ENCODE measurements around the gene PAQR8. TPM values are rescaled to one million over a fixed set of nuclear protein-coding genes. Genes with fewer than 3 reads are reported as not detected.
A peak's percentile ranks its signal among the peaks of the same experiment; 100 is the strongest.

PAQR8 gene
- total RNA-seq, 1 donor from 2014 or later, result 12.4 TPM

DNA sequence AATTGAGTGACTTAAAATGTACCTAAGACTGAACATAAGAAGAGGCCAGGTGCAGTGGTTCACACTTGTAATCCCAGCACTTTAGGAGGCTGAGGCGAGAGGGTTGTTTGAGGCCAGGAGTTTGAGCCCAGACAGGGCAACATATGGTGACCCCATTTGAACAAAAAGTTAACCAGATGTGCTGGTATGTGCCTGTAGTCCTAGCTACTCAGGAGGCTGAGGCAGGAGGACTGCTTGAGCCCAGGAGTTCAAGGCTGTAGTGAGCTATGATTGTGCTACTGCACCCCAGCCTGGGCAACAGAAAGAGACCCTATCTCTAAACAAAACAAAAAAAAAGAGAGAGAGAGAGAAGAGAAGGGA lies 10.1 kb upstream of the PAQR8 start:
- DNase-seq, result no peak

DNA sequence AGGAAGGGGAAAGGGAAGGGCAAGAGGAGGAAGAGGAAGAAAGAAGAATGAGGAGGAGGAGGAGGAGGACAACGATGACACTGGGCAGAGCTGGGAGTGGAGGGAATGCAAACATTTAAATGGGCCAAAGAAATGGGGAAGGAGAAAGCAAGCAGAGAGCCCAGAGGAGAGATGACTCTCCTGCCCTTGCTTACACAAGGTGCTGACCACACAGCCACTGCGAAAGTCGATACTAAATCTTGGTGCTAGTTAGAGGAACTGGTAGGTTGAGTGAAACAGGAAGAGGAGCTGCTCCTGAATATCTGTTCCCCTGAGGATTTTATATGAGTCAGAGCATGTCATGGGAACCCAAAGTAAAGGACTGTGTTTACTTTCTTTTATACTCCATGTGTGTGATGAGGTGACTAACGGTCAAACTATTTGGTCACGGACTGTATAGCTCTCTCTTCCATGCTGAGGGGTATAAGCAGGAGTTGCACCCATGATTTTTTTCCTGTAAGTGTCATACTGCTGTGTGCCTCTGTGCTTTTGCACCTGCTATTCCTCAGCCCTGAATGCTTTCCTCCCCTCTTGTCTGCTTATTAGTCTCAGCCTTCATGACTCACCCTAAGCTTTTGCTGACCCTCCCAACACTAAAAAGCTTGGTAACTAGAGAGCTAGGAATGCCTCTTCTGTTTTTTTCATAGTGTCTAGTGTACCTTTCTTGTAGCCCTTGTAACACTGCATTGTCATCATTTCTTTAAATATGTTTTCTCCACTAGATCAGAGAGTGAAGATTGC lies 9.5 kb upstream of the PAQR8 start:
- peak; percentile 86 for DNase-seq

DNA sequence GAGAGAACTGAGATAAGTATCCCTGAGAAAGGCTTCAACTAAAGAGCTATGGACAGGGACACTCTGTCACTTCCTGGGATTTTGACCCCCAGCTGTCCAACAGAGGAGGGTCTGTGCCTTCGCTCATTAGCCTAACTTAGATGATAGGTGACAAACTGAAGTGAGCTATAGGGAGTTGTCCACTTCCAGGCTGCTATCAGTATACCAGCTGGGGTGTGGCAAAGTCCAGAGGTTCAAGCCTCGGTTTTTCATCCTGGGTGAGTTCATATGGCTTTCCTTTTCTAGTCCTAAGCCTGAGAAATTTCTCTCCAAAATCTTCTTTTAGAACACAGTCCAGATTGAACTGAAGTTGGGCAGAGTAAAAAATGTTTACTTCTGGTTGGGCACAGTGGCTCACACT lies 5.9 kb upstream of the PAQR8 start:
- no peak for DNase-seq

DNA sequence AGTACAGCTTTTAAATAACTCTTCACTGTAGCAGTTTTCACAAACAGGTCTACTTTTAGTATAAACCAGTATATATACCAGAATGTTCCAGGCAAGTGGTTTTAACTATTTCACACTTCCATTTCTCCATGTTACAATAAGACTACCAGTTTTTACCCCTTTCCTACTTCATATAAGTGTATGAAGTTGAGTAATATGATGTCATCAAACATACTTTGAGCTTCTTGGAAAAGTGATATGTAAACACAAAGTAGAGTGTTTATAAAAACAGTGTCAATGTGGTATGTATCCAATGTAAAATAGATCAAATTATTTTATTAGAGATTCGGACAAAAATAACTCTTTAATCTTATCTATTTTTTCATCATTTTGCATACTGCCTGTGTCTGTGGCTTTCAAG lies 2.5 kb upstream of the PAQR8 start:
- DNase-seq, result no peak

DNA sequence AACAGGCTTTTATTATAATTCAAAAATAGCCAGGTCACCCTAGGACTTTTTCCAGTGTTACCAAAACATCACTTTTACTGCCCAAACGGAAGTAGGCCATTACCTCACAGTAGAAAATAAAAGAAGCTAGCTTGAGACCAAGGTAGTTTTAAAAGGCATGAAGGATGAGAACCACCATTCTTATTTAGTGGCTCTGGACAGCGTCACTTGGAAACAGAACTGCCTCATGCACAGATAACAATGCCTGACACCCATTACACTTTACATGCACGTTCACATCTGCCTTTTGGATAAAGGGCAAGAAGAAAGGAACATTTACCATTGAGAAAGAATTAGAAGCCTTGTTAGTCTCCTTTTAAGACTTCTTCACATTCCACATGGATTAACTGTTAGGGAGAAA lies 1.9 kb upstream of the PAQR8 start:
- DNase-seq, result no peak

DNA sequence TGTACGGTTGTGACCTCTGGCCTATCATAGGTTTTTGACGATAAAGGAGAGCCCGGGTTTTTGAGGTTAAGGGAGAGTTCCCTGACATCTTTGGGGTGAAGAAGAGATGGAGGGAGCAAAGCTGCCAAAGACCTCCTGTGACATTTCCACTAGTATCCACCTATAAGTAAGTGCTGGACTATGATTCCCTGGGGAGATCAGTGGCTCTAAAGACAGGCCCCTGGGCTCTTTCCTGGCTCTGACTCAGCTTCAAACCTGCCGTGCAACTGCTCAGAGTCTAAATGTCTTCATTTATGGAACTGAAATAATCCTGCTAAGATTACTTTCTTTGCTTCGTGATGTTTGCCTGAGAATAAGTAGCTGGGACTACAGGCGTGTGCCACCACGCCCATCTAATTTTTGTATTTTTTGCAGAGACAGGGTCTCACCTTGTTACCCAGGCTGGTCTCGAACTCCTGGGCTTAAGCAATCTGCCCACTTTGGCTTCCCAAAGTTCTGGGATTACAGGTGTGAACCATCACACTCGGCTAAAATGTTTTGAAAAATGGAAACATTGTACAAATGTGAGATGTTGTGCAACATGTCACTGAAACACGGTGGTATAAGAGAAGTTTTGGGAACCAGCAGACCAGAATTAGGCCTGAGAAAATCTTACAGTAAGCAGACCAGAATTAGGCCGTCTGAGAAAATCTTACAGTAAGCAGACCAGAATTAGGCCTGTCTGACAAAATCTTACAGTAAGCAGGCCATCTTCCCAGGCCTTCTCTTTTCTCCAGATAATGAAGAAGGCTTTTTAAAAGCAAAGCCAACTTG lies 1.1 kb upstream of the PAQR8 start:
- no peak for DNase-seq

DNA sequence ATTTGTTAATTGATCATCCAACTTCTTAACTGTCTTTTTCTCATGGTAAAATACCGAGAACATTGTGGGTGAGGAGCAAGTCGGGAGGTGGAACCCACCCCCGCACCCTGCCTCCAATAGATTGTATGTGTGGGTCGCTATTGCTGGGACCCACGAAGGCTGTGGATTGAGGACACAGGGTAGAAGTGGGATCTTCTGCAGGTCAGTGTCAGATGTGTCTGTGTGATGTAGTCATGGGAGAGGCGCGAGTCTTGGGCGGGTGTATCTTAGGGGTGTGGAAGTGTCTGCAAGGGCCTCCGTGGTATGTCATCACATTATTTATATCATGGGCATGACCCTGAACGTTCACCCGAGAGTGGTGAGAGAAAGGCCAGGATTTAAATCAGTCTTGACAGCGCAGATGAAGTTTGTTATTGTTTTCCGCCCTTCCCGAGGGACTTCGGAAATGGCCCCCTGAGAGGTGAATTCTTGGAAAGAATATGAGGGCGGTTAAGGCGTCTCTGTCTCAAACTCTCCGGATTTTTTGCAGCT lies 472 bp upstream of the PAQR8 start:
- DNase-seq, result no peak

DNA sequence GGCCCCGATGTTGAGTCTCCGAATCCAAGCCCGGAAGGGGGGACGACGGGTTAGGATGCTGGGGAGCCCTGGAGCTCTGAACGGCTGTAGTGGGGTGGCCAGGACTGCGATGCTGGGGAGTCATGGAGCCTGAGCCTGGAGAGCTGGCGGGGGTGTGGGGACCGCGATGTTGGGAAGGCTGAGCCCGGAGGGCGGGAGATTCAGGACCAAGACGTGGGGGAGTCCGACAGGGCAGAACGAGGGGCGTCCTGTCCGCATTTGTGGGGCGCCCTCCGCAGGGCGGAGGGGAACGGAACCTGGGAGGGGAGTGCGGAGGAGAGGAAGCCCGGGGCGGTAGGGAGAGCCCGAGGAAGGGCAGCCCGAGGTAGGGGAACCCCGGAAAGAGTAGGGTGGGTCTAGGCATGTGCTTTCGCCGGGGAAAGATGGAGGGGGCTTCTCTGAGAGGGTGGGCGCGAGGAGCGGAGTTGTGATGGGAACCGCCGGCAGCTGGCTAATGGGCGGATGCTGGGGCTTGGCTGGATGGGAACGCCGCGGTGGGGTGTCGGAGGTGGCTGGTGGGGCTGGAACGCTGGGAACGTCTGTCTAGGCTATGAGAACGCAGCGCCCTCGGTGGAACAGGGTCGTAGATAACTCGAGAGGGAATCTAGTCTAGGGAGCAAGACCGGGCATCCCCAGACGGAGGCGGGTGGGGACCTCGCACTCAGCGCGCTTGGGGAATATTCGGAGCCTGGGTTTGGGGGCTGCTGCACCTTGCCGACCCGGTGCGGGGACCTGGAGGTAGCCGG lies 684 bp downstream of the PAQR8 start:
- DNase-seq, result peak; percentile 44

DNA sequence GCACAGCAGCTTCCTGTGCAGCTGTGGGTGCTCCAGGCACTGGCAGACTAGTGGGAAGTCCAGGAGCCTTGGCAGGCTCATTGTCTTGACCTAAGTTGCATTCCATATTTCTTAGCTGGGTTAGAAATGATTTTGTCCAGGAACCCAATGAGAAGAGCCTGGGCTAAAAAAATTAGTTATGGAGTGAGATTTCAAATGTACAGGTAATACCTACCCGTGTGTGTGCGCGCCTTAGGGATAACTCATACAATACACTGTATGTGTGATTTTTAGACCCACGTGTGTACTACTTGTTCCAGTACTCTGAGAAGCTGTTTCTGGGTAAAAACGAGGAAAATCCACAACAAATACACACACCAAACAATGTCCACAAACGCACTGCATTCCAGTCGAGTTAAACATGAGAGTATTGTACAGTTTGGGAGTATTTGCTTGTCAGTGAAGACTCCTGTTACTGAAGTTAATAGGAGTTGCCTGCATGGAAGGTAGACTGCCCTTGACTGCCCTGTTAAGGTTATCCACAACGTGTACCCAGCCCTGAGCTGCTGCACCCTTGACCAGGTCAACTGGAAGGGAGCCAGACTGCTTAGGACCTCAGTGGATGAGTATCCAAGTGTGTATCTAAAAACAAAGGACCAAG lies 1.4 kb downstream of the PAQR8 start:
- peak; percentile 40 for DNase-seq

DNA sequence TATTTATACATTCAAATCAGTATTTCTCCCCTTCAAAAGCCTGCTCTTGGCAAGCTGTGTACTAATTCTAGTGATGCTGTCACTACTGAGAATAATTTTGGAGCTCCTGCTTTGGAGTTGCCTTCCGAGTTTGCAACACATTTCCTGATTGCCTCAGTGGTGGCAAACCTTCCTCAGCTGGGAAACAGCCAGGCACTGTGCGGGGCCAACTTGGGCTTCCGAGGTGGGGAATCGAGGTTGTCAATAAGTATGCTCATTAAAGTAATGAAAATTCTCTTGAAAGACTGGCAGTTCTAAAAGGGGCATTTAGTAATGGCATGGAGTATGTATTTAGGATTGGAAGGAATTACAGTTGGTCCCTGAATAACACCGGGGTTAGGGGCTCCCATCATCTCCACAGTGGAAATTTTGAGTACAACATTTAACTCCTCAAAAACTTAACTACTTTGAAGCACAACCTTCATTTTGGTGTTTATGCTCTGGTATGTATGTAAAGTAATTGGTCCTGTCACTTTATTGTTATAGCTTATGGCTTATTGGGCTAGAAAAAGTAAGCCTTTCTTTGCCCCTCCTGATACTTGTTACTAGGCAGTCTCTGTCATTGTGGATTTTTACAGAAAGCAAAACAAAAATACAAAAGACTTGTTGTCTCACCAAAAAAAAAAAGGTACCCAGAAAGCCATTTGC lies 2.7 kb downstream of the PAQR8 start:
- no peak for DNase-seq

DNA sequence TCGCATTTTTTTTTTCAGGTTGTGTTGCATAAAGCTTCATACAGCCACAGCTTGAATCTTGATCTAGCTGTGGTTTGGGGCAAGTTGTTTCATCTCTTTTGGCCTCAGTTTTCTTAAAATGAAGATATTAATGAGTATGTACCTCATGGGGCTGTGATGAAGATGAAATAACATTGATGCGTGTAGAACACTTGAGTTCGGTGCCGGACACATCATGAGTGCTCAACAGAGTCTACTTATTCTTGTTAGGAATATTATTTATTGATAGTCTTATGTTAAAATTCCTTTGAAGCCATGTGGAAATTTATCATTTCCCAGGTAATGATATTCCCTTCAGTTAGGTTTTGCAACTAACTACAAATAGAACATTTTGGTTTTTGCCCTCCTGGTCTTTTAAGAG lies 3.4 kb downstream of the PAQR8 start:
- no peak for DNase-seq

DNA sequence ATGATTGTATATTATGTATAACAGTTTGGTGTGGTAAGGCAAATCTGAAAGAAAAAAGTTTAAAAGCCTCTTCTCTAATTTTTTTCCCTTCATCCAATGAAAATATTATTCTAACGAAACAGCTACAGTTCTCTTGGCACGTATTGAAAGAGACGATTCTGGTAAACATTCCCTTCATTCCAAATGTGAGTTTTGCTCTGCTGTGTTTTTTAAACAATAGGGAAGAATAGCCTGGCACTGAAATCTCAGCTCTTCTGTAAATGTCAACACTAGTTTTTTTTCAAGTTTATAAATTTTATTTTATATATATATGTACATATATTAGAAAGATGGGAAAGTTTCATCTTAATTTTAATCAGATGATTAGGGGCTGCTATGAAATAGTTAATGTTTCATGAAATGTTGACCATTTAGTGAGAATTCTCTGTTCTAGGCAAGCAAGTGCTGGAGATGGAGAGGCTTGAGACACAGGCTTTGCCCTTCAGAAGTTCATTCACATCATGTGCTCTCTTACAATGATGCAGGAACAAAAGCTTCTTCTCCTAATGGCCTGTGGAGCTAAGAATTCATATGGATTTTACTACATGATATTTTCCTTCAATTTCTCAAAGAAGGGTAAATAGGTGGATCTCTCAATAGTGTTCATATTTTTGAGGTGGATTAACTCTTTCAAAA lies 4.1 kb downstream of the PAQR8 start:
- DNase-seq, result no peak

DNA sequence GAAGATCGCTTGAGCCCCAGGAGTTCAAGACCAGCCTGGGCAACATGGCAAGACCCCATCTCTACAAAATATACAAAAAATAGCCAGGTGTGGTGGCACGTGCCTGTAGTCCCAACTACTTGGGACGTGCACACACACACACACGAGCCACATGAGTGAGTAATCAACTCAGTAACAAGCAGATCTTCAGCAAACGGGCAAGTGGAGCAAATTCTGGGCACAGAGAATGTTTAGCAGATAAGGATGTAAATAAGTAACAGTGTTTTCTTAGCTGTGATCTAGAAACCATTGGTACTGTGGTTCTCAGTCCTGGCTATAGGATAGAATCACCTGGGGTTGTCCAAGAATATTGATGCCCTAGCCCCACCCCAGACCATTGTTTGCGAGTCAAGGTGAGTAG lies 6.1 kb downstream of the PAQR8 start:
- DNase-seq, result no peak

DNA sequence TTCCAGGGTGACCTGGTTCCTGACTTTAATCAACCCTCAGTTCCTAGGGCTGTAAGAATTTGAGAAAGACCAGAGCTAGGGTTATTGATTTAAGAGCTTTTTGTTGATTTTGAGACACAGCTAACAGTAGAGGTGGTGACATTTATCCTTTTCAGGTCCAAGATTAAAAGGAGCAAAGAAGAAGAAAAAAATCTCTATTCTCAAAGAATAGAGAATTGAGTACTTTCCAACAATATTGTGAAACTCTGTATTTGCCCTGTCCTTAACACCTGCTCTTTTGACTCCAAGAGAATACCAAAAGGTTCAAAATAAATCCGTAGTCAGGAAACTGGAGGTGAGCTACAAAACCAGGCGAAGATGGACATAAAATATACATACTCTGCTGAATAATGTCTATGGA lies 7.3 kb downstream of the PAQR8 start:
- no peak for DNase-seq

DNA sequence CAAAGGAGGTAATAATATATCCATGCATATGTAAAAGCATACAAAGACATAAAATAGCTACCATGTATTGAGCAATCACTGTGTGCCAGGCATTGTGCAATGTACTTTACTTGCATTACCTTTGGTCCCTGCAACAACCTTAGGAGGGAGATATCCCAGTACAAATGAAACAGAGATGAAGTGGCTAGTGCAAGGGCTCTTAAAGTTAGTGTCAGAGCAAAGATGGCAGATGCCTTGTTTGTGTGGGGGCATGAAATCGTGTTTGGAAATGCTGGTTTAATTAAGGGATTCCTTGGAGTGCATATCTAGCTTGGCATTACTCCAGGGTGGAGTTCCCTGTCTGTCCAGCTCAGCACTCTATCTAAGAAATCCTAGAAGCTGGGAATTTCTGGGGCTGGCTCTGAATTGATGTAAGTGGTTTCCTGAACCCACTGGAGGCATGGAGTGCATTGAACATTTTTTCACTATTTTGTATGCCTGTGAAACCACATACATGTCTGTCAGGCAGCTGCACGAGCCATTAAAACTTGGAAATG lies 9.8 kb downstream of the PAQR8 start:
- DNase-seq, result no peak

DNA sequence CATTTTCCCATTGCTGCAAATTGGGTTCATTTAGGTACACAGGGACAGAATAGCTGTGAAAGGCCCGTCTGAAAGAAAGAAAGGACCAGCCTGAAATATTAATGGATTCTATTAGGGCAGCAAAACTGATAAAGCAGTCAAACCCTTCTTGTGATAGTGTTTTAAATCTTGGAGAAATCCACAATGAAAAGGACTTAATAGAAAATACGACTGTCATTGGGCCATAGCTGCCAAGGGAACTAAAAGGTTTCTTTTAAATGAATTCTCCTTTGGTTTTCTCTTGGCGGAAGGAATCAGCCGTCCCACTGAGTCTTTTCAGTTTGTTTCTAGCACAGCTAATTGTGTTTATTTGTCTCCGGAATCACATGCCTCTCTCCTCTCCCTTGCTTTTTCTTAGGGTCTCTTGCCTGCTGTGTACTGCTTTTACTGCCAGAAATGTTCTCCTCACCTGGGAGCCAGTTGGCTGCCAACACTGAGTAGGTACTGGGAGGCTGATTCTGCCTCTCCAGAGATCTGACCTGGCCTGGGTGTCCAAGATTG lies 11.3 kb downstream of the PAQR8 start:
- no peak for DNase-seq

DNA sequence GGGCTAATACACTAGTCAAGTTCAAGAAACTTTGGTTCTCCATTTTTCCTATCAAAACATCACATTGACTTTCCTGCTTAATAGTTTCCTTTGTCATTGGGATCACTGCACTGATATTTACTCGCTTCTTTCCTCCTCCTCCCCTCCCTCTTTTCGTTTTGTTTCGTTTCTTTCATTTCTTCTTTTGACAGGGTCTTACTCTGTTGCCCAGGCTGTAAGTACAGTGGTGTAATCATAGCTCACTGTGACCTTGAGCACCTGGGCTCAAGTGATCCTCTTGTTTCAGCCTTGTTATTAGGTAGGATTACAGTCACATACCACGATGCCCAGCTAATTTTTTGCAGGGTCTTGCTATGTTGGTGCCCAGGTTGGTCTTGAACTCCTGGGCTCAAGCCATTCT lies 12.3 kb downstream of the PAQR8 start:
- no peak for DNase-seq

DNA sequence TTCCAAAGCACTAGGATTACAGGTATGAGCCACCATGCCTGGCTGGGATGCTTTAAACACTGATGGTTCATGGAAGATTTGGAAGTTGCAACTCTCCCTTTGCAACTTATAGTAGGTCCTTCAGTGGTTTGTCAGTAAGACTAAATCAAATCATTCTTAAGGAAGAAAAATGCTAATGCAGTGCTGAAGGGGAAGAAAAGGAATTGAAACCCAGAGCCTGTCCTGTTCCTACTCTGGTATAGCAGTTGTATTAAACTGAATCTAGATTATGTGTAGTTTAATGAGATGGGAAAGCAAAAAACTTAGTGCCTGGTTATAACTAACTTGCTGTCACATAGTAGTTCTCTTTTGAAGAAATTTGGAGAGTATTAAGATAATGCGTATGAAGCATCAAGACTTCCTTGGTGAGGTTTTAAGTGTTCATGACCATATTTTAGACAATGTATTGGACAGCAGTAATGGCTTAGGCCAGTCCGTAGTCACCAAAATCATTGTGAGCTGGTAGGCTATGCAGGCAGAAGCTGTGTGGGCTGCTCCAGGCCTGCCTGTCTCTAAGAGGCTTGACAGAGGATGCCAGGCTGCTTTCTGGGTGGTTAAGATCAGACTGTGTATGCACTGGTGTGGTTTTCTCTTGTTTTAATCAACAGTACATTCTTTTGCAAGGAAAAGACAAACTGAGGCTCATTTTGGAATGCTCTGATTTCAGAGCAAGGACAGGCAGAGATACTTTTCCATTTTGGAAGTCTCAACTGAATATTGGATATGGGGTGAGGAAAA lies 14.0 kb downstream of the PAQR8 start:
- DNase-seq, result no peak

DNA sequence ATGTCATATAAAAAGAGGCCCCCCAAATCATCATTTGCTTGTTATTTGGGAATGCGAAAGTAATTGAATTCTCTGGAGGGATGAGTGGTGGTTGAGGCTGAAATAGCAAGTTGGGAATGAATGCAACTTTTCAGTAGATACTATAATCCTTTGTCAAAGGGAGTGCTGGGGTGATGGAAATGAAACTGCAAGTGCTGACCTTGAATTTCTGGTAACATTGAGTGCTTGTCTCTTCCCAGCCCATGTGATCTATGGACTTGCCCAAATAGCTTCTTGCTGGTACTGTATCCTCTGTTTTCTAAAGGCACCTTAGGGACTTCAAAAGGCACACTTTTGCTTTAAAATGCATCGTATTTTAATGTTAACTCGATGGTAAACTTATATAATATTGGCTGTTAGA lies 14.8 kb downstream of the PAQR8 start:
- DNase-seq, result no peak

Data from dermis blood vessel endothelial cell (primary cell).